Dendritic cell treated with granulocyte-macrophage colony-stimulating factor and Interleukin-4, amounts not matched to agents 40 ng/mL and 50 ng/mL, for 4 days (primary cell): ENCODE results near the gene PTPRD.
"Not testable (repeated sequence)": the region's sequence is repeated elsewhere in the genome, so short reads cannot be mapped to it uniquely, and the experiment has no call there.

Source experiments
- H3K27ac Mint-ChIP-seq: one replicate; pipeline ENCODE4 v1.8.0; 2022; ENCODE audit warnings: mild to moderate bottlenecking, mixed read lengths
- H3K27me3 Mint-ChIP-seq: one replicate; pipeline ENCODE4 v1.8.0; 2022; ENCODE audit warnings: mild to moderate bottlenecking, mixed read lengths
- H3K36me3 Mint-ChIP-seq: one replicate; pipeline ENCODE4 v1.8.0; 2022; ENCODE audit warnings: low read depth, mixed read lengths
- H3K4me1 Mint-ChIP-seq: one replicate; pipeline ENCODE4 v1.8.0; 2022; ENCODE audit warnings: low read depth, mixed read lengths
- H3K4me3 Mint-ChIP-seq: one replicate; pipeline ENCODE4 v1.8.0; 2022; ENCODE audit warnings: mild to moderate bottlenecking, moderate library complexity, mixed read lengths
- H3K9me3 Mint-ChIP-seq: one replicate; pipeline ENCODE4 v1.8.0; 2022; ENCODE audit warnings: mixed read lengths
- intact Hi-C: fragments of 100-400 bp; cut with micrococcal nuclease; formaldehyde crosslinking; loops from one replicate; pipeline ENCODE4 v1.15.0; 2022

The PTPRD gene

GRCh38 chr9:10562581-10563343 lies 50.0 kb downstream of the PTPRD start:
- Mint-ChIP-seq H3K27ac (no peak overlapping the region), H3K4me1 (no peaks in the 10 kb centered on the region), H3K4me3 (no peak overlapping the region), H3K36me3 (no peaks in the 10 kb centered on the region), H3K9me3 (no peaks in the 10 kb centered on the region), H3K27me3 (no peaks in the 10 kb centered on the region)
- intact Hi-C loops: no loop called here

GRCh38 chr9:10548348-10548747 lies 64.5 kb downstream of the PTPRD start:
- no peak overlapping the region for H3K4me3 Mint-ChIP-seq
- H3K27me3 Mint-ChIP-seq: no peaks in the 10 kb centered on the region
- H3K27ac Mint-ChIP-seq: no peak overlapping the region
- intact Hi-C loops: no loop called here
- no peaks in the 10 kb centered on the region for H3K4me1 Mint-ChIP-seq
- H3K36me3 Mint-ChIP-seq: no peaks in the 10 kb centered on the region
- peaks cover 9% of the 10 kb centered on the region for H3K9me3 Mint-ChIP-seq

- H3K4me3 Mint-ChIP-seq: no peak overlapping the region
- no peaks in the 10 kb centered on the region for H3K27me3 Mint-ChIP-seq
- no peak overlapping the region for H3K27ac Mint-ChIP-seq
- intact Hi-C loops: no loop called here
- no peaks in the 10 kb centered on the region for H3K36me3 Mint-ChIP-seq
- H3K9me3 Mint-ChIP-seq: no peaks in the 10 kb centered on the region
- no peaks in the 10 kb centered on the region for H3K4me1 Mint-ChIP-seq
Measured at GRCh38 chr9:10538073-10538472, 74.7 kb downstream of the PTPRD start.

- Mint-ChIP-seq H3K4me1 (no peaks in the 10 kb centered on the region), H3K36me3 (no peaks in the 10 kb centered on the region), H3K27me3 (no peaks in the 10 kb centered on the region), H3K9me3 (no peaks in the 10 kb centered on the region), H3K4me3 (no peak overlapping the region), H3K27ac (no peak overlapping the region)
- intact Hi-C loops: no loop called here
Measured at GRCh38 chr9:10534850-10535249, 78.0 kb downstream of the PTPRD start.

GRCh38 chr9:10525972-10526371 lies 86.8 kb downstream of the PTPRD start:
- Mint-ChIP-seq H3K4me1 (no peaks in the 10 kb centered on the region), H3K9me3 (no peaks in the 10 kb centered on the region), H3K36me3 (no peaks in the 10 kb centered on the region), H3K4me3 (no peak overlapping the region), H3K27me3 (no peaks in the 10 kb centered on the region), H3K27ac (no peak overlapping the region)
- intact Hi-C loops: no loop called here

GRCh38 chr9:10523164-10523563 lies 89.6 kb downstream of the PTPRD start:
- H3K27ac Mint-ChIP-seq: no peak overlapping the region
- no peaks in the 10 kb centered on the region for H3K9me3 Mint-ChIP-seq
- H3K36me3 Mint-ChIP-seq: no peaks in the 10 kb centered on the region
- no peak overlapping the region for H3K4me3 Mint-ChIP-seq
- intact Hi-C loops: no loop called here
- no peaks in the 10 kb centered on the region for H3K27me3 Mint-ChIP-seq
- H3K4me1 Mint-ChIP-seq: no peaks in the 10 kb centered on the region

GRCh38 chr9:10512144-10512543 lies 100.7 kb downstream of the PTPRD start:
- Mint-ChIP-seq H3K36me3 (no peaks in the 10 kb centered on the region), H3K27ac (no peak overlapping the region), H3K4me1 (no peaks in the 10 kb centered on the region), H3K9me3 (no peaks in the 10 kb centered on the region), H3K4me3 (no peak overlapping the region), H3K27me3 (no peaks in the 10 kb centered on the region)
- intact Hi-C loops: loop anchor here (10.0 kb wide), 1 partner anchor 63 kb away; no protein-coding TSS in a partner anchor

GRCh38 chr9:10488937-10489336 lies 123.9 kb downstream of the PTPRD start:
- Mint-ChIP-seq H3K4me3 (no peak overlapping the region), H3K27me3 (no peaks in the 10 kb centered on the region), H3K36me3 (no peaks in the 10 kb centered on the region), H3K27ac (no peak overlapping the region), H3K4me1 (no peaks in the 10 kb centered on the region), H3K9me3 (peaks cover 6% of the 10 kb centered on the region)
- intact Hi-C loops: no loop called here

- Mint-ChIP-seq H3K27ac (no peak overlapping the region), H3K4me3 (no peak overlapping the region), H3K36me3 (no peaks in the 10 kb centered on the region), H3K4me1 (no peaks in the 10 kb centered on the region), H3K27me3 (no peaks in the 10 kb centered on the region), H3K9me3 (peaks cover 13% of the 10 kb centered on the region)
- intact Hi-C loops: no loop called here
Measured at GRCh38 chr9:10479172-10479571, 133.6 kb downstream of the PTPRD start.

GRCh38 chr9:10449201-10449617 lies 163.6 kb downstream of the PTPRD start:
- H3K4me1 Mint-ChIP-seq, H3K27me3 Mint-ChIP-seq, H3K27ac Mint-ChIP-seq, intact Hi-C loops, H3K36me3 Mint-ChIP-seq, H3K9me3 Mint-ChIP-seq, H3K4me3 Mint-ChIP-seq: not testable (repeated sequence)

- Mint-ChIP-seq H3K27me3 (no peaks in the 10 kb centered on the region), H3K36me3 (no peaks in the 10 kb centered on the region), H3K9me3 (no peaks in the 10 kb centered on the region), H3K4me3 (no peak overlapping the region), H3K27ac (no peak overlapping the region), H3K4me1 (no peaks in the 10 kb centered on the region)
- intact Hi-C loops: no loop called here
Measured at GRCh38 chr9:10447036-10447435, 165.8 kb downstream of the PTPRD start.

- intact Hi-C loops: no loop called here
- H3K9me3 Mint-ChIP-seq: no peaks in the 10 kb centered on the region
- no peak overlapping the region for H3K27ac Mint-ChIP-seq
- no peaks in the 10 kb centered on the region for H3K36me3 Mint-ChIP-seq
- H3K4me1 Mint-ChIP-seq: no peaks in the 10 kb centered on the region
- no peak overlapping the region for H3K4me3 Mint-ChIP-seq
- no peaks in the 10 kb centered on the region for H3K27me3 Mint-ChIP-seq
Measured at GRCh38 chr9:10443868-10444204, 169.0 kb downstream of the PTPRD start.

GRCh38 chr9:10443181-10443867 lies 169.5 kb downstream of the PTPRD start:
- no peak overlapping the region for H3K27ac Mint-ChIP-seq
- intact Hi-C loops: no loop called here
- H3K9me3 Mint-ChIP-seq: no peaks in the 10 kb centered on the region
- no peaks in the 10 kb centered on the region for H3K27me3 Mint-ChIP-seq
- H3K4me3 Mint-ChIP-seq: no peak overlapping the region
- H3K36me3 Mint-ChIP-seq: no peaks in the 10 kb centered on the region
- no peaks in the 10 kb centered on the region for H3K4me1 Mint-ChIP-seq

GRCh38 chr9:10438955-10439354 lies 173.8 kb downstream of the PTPRD start:
- H3K27me3 Mint-ChIP-seq: no peaks in the 10 kb centered on the region
- no peak overlapping the region for H3K27ac Mint-ChIP-seq

GRCh38 chr9:10436756-10437155 lies 176.0 kb downstream of the PTPRD start:
- Mint-ChIP-seq H3K27me3 (no peaks in the 10 kb centered on the region), H3K27ac (no peak overlapping the region), H3K36me3 (no peaks in the 10 kb centered on the region), H3K4me1 (no peaks in the 10 kb centered on the region), H3K4me3 (no peak overlapping the region), H3K9me3 (peaks cover 6% of the 10 kb centered on the region)
- intact Hi-C loops: no loop called here

More at GRCh38 chr9:10438955-10439354, 173.8 kb downstream of the PTPRD start:
- intact Hi-C loops: no loop called here
- no peaks in the 10 kb centered on the region for H3K9me3 Mint-ChIP-seq
- no peaks in the 10 kb centered on the region for H3K36me3 Mint-ChIP-seq
- no peak overlapping the region for H3K4me3 Mint-ChIP-seq
- no peaks in the 10 kb centered on the region for H3K4me1 Mint-ChIP-seq
